ENCODE results near the gene LRRC15.

LRRC15 gene

GRCh38 chr3:194329583-194329965 lies 40.0 kb downstream of the LRRC15 start:
- DNase-seq = no peak

GRCh38 chr3:194328942-194329582 lies 40.5 kb downstream of the LRRC15 start:
- no peak for DNase-seq

- DNase-seq = no peak
Measured at GRCh38 chr3:194328053-194328657, 41.4 kb downstream of the LRRC15 start.

GRCh38 chr3:194327218-194328052 lies 42.1 kb downstream of the LRRC15 start:
- DNase-seq = no peak

- DNase-seq = no peak
Measured at GRCh38 chr3:194326968-194327217, 42.6 kb downstream of the LRRC15 start.

DNA sequence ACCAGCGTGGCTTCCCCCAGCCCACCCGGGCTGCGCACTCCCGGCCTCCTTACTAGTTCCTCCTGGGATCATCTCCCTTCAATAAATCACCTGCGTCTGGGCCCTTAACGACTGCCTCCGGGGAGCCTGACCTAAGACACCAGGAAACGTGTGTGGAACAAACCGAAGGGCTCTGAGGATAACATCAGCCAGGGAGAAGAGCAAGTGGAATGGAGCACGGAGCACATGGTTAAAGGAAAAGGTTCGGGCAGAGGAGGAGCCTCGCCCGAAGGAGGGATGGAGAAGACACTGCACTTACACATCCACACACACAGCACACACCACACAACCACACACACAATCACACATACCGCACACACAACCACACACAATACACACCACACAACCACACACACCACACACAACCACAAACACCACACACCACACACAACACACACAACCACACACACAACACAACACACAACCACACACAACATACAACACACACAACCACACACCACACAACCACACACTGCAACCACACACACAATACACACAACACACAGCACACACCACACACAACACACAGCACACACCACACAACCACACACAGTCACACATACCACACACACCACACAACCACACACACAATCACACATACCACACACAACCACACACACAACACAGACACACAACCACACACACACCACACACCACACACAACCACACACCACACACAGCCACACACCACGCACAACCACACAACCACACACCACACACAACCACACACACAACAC lies 43.2 kb downstream of the LRRC15 start:
- DNase-seq = no peak

DNA sequence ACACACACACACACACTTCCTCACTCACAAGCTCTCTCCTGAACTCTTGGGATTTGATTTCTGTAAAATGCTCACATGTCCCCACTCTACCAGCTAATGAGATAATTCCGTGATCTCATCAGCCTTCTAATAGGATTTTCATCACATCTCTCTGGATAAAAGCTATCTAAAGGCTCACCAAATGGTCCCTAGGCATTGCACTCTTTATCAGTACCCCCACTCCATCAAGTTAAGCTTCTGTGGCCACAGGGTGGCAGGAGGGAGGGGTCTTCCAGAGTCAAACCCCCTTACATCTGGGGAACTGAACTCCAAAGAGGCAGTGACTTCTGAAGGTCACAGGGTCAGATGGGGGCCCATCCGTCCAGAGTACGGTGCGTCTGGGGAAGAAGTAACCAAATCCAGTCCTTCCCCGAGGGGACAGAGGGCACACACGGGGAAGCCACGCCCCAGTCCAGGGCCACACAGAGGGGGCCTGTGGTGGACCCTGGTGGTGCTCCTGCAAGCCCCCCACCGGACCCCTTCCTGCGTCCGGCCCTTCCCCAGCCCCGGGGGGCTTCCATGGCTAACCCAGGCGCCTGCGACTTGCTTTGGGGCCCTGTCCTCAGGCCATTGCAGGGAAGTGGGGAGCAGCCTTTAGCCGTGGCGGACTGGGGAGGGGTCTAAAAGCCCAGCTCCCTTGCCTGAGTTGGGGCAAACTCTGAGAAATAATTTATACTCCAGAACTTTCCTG lies 44.0 kb downstream of the LRRC15 start:
- no peak for DNase-seq

GRCh38 chr3:194324823-194325327 lies 44.7 kb downstream of the LRRC15 start:
- no peak for DNase-seq

- DNase-seq = no peak
Measured at GRCh38 chr3:194323785-194324735, 45.5 kb downstream of the LRRC15 start.

GRCh38 chr3:194322678-194323211 lies 46.8 kb downstream of the LRRC15 start:
- no peak for DNase-seq

DNA sequence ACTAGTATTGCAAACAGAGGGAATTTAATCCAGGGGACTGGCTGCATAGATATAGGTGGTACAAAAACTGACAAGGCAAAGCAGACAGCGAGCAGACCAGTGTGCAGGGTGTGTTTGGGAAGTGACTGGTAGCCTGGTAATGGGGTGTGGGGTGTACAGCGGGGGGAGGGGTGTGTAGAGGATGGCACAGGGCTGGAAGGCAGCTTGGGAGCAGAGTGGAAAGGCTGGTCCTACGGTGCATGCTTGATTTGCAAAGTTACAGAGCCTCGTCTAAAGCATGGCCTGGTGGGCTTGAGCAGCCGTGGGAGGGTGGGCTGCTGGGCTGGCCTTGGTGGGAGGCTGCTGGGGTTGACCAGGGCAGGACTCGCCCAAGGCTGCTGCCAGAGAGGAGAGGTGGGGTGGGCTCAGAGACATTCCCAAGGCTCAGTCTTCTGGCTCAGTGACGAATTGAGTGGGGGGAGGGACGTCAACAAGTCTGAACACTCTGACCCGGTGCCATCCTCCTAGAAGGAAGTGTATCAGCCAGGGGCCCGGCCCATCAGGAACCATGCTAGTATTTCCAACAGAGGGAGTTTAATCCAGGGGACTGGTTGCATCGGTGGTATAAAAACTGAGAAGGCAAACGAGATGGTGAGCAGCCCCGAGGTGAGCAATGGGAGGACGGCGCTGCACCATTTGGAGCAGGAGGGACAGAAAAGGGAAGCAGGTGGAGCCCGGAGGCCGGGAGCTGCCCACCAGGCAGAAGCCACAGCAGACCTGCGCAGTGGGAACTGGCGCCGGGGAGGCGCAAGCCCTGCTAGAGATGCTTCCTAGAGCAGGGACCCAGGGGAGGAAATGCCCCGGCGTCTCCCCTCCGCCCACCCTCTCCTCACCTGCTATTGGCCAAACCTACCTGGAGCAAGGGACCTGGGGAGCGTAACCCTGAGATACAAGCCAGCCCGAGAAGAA lies 47.6 kb downstream of the LRRC15 start:
- DNase-seq = no peak

DNA sequence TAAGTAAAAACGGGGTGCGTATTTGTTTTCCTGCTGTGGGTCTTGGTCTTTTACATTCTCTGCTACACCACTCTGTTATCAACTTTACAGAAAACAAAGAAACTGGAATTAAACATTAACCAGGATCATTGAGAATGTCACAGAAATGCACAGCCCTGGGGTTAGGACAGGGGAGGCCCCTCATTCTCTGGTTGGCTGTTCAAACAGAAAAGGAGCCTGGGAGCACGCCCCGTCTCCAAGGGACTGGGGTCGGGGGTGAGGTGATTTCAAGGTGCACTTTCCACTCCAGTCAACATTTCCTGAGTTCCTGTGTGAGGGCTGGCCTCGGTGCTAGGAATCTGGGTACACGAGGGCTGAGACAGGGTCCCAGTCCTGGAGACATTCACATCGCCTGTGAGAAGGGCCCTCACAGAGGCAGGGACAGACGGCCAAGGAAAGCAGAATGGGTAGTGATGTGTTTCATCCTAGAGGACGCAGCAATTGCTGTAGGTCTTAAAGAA lies 48.7 kb downstream of the LRRC15 start:
- no peak for DNase-seq

GRCh38 chr3:194320100-194320499 lies 49.4 kb downstream of the LRRC15 start:
- no peak for DNase-seq

DNA sequence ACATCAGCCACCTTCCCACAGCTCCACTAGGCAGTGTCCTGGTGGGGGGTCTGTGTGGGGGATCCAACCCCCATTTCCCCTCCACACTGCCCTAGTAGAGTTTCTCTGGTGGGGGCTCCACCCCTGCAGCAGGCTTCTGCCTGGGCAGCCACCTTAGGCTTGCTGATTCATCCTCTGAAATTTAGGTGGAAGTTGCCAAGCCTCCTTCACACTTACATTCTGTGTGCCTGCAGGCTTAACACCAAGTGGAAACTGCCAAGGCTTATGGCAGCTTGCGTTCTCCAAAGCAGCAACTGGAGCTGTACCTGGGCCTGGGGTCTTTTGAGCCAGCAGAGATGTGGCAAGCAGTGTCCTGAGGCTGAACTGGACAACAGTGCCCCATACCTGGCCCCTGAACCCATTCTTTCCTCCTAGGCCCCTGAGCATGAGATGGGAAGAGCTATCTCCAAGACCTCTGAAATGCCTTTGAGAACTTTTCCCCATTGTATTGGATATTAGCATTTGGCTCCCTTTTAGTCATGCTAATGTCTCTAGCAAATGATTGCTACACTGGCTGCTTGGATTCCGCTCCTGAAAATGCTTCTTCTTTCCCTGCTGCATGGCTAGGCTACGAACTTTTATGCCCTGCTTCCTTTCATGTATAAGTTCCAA lies 50.9 kb downstream of the LRRC15 start:
- DNase-seq = no peak

- DNase-seq = no peak
Measured at GRCh38 chr3:194316918-194317317, 52.6 kb downstream of the LRRC15 start.

DNA sequence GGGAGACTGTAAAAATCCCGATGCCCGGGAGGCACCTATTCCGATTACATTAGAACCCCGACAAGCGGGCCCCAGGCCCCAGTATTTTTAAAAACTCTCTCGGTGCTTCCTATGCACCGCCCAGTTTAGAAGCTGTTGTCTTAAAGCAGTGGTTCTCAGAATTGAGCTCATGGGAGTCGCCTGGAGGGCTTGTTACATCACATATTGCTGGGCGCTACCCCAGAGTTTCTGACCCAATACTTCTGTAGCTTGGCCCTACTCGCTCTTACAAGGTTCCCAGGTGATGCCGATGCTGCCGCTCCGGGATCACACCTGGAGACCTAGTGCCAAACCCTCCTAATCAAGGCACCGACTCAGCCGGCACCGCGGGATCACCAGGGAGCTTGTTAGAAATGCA lies 53.6 kb downstream of the LRRC15 start:
- DNase-seq = no peak

DNA sequence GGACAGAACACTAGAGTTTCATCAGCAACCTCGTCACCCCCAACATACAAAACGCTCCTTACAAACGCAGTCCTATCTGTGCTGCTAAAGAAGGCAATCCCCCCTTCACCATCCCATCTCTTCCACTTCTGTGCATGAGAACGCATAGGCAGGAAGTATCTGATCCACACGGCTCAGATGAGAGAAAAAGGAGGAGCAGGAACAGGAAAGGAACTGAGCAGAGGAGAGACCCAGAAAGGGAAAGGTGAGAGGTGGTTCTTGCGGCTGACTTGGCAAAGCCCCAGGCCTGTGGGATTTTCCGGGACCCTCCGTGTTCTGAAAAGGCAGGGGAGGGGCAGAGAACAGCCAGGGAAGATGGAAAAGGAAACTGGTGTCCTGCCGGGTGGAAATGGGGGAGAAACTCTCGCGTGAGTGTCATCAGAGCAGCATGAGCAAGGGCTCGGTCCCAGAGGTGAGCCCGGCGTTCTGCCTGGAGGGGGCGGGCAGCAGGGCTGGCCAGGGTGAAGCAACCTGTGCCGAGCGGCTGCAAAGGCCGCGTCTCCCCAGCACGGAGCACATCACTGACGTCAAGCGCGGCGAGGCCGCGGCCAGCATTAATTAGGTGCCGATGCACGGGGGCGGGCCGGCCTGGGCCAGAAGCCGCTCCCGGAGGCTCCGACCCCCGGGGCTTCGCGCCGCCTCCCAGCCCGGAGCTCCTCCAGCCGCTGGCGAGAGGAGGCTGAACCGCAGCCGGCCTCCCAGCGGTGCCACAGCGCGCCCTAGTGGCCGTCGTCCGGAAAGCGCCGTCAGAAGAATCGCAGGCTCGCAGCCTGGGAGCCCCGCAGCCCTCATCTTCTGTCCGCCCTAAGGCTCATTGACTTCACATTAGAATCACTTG lies 54.2 kb downstream of the LRRC15 start:
- DNase-seq = peak; percentile 90

GRCh38 chr3:194314388-194315068 lies 55.0 kb downstream of the LRRC15 start:
- no peak for DNase-seq

Measured in NCI-H1105 treated with DMSO at 0.1 percent for 48 hours (cell line).